ENCODE results near the gene STXBP5. TPM values are rescaled to one million over a fixed set of nuclear protein-coding genes. Genes with fewer than 3 reads are reported as not detected.

STXBP5 gene
- total RNA-seq, 3 donors from 2014 or later (not counting 1 experiment from before 2014, with no cell fraction given): 22.9 to 43.9 (median 35.9) TPM

GRCh38 chr6:147274776-147275175 is 70.6 kb downstream of the STXBP5 start:
- H3K27me3 ChIP-seq (ENCODE audit: control insufficient read depth, insufficient read depth, low read length): no peaks in the 10 kb centered on the region
- no peaks in the 10 kb centered on the region for H3K9me3 ChIP-seq (ENCODE audit: control insufficient read depth, insufficient read depth, low read length)
- H3K9me3 Mint-ChIP-seq: no peaks in the 10 kb centered on the region
- TF ChIP-seq, protein P1, sequence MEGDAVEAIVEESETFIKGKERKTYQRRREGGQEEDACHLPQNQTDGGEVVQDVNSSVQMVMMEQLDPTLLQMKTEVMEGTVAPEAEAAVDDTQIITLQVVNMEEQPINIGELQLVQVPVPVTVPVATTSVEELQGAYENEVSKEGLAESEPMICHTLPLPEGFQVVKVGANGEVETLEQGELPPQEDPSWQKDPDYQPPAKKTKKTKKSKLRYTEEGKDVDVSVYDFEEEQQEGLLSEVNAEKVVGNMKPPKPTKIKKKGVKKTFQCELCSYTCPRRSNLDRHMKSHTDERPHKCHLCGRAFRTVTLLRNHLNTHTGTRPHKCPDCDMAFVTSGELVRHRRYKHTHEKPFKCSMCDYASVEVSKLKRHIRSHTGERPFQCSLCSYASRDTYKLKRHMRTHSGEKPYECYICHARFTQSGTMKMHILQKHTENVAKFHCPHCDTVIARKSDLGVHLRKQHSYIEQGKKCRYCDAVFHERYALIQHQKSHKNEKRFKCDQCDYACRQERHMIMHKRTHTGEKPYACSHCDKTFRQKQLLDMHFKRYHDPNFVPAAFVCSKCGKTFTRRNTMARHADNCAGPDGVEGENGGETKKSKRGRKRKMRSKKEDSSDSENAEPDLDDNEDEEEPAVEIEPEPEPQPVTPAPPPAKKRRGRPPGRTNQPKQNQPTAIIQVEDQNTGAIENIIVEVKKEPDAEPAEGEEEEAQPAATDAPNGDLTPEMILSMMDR (IDR thresholded peaks at IDR 0.05): no peak
- no peak overlapping the region for H3K27ac ChIP-seq (ENCODE audit: low read length)
- no peak overlapping the region for H3K4me3 ChIP-seq (ENCODE audit: low read length)
- H3K4me3 Mint-ChIP-seq: no peak overlapping the region
- ATAC-seq: no peak
- DNase-seq: no peak
- H3K27me3 Mint-ChIP-seq (ENCODE audit: low read depth in 2 of 2): no peaks in the 10 kb centered on the region
- H3K36me3 Mint-ChIP-seq: peaks cover 3% of the 10 kb centered on the region
- peaks cover 20% of the 10 kb centered on the region for H3K36me3 ChIP-seq (ENCODE audit: control insufficient read depth, insufficient read depth, low read length)
- intact Hi-C loops (cut with micrococcal nuclease): no loop called here
- no peaks in the 10 kb centered on the region for H3K4me1 ChIP-seq (ENCODE audit: control insufficient read depth, insufficient read depth, low read length)
- H3K27ac Mint-ChIP-seq: no peak overlapping the region
- H3K4me1 Mint-ChIP-seq: peaks cover 4% of the 10 kb centered on the region in 2 donors

GRCh38 chr6:147278891-147279290 is 74.7 kb downstream of the STXBP5 start:
- Mint-ChIP-seq H3K36me3 (no peaks in the 10 kb centered on the region), H3K4me1 (peaks cover 15 to 19% of the 10 kb centered on the region in 2 donors), H3K4me3 (no peak overlapping the region), H3K27me3 (ENCODE audit: low read depth in 2 of 2) (no peaks in the 10 kb centered on the region), H3K27ac (no peak overlapping the region), H3K9me3 (no peaks in the 10 kb centered on the region)
- 90% methylated on average over 2 of the region's 2 CpGs for WGBS (ENCODE audit: insufficient coverage)
- H3K27ac ChIP-seq (ENCODE audit: low read length): no peak overlapping the region
- no peak for ATAC-seq
- TF ChIP-seq, protein P1 (IDR thresholded peaks at IDR 0.05): no peak
- H3K4me1 ChIP-seq (ENCODE audit: control insufficient read depth, insufficient read depth, low read length): no peaks in the 10 kb centered on the region
- H3K36me3 ChIP-seq (ENCODE audit: control insufficient read depth, insufficient read depth, low read length): peaks cover 30% of the 10 kb centered on the region
- DNase-seq: no peak
- H3K27me3 ChIP-seq (ENCODE audit: control insufficient read depth, insufficient read depth, low read length): no peaks in the 10 kb centered on the region
- intact Hi-C loops (cut with micrococcal nuclease): no loop called here
- H3K4me3 ChIP-seq (ENCODE audit: low read length): no peak overlapping the region
- no peaks in the 10 kb centered on the region for H3K9me3 ChIP-seq (ENCODE audit: control insufficient read depth, insufficient read depth, low read length)

DNA sequence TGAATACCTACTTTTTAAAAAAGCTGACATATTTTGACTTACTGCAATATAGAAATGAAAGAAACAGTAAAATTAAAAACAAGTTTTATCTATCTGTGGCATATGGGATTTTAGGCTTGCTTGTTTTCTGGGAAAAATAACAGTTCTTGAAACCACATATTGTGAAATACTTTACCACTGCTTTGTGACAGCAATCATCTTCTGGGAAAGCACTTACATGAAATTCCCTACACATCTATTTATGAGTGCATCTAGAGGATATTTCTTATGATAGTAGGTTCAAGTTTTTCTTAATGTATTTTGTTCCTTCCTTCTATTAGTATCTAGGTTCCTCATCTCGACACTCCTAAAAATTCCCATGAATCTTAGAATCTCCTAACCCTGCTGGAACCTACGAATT is 75.2 kb downstream of the STXBP5 start:
- no peak overlapping the region for H3K27ac Mint-ChIP-seq
- H3K36me3 Mint-ChIP-seq: no peaks in the 10 kb centered on the region
- no peak overlapping the region for H3K4me3 Mint-ChIP-seq
- no peaks in the 10 kb centered on the region for H3K27me3 ChIP-seq (ENCODE audit: control insufficient read depth, insufficient read depth, low read length)
- WGBS (ENCODE audit: insufficient coverage): no CpG with 5 or more reads among the region's 2 CpGs
- H3K27me3 Mint-ChIP-seq (ENCODE audit: low read depth in 2 of 2): no peaks in the 10 kb centered on the region
- no peaks in the 10 kb centered on the region for H3K9me3 ChIP-seq (ENCODE audit: control insufficient read depth, insufficient read depth, low read length)
- H3K4me1 Mint-ChIP-seq: peaks cover 18 to 21% of the 10 kb centered on the region in 2 donors
- no peak overlapping the region for H3K27ac ChIP-seq (ENCODE audit: low read length)
- H3K4me1 ChIP-seq (ENCODE audit: control insufficient read depth, insufficient read depth, low read length): no peaks in the 10 kb centered on the region
- H3K36me3 ChIP-seq (ENCODE audit: control insufficient read depth, insufficient read depth, low read length): peaks cover 30% of the 10 kb centered on the region
- DNase-seq (no peak), ATAC-seq (no peak)
- TF ChIP-seq, protein P1 (IDR thresholded peaks at IDR 0.05): no peak
- intact Hi-C loops (cut with micrococcal nuclease): no loop called here
- H3K9me3 Mint-ChIP-seq: no peaks in the 10 kb centered on the region
- no peak overlapping the region for H3K4me3 ChIP-seq (ENCODE audit: low read length)

GRCh38 chr6:147281895-147282565 is 77.8 kb downstream of the STXBP5 start:
- H3K36me3 ChIP-seq (ENCODE audit: control insufficient read depth, insufficient read depth, low read length): peaks cover 28% of the 10 kb centered on the region
- no CpG with 5 or more reads among the region's 2 CpGs for WGBS (ENCODE audit: insufficient coverage)
- no peak overlapping the region for H3K4me3 ChIP-seq (ENCODE audit: low read length)
- DNase-seq (no peak), ATAC-seq (no peak)
- H3K9me3 ChIP-seq (ENCODE audit: control insufficient read depth, insufficient read depth, low read length): no peaks in the 10 kb centered on the region
- no peak overlapping the region for H3K27ac ChIP-seq (ENCODE audit: low read length)
- TF ChIP-seq, protein P1 (IDR thresholded peaks at IDR 0.05): no peak
- intact Hi-C loops (cut with micrococcal nuclease): no loop called here
- Mint-ChIP-seq H3K9me3 (no peaks in the 10 kb centered on the region), H3K36me3 (no peaks in the 10 kb centered on the region), H3K4me1 (peaks cover 28 to 32% of the 10 kb centered on the region in 2 donors), H3K27me3 (ENCODE audit: low read depth in 2 of 2) (no peaks in the 10 kb centered on the region), H3K4me3 (no peak overlapping the region), H3K27ac (peak overlapping the region; percentile 42 to 54)
- no peaks in the 10 kb centered on the region for H3K4me1 ChIP-seq (ENCODE audit: control insufficient read depth, insufficient read depth, low read length)
- no peaks in the 10 kb centered on the region for H3K27me3 ChIP-seq (ENCODE audit: control insufficient read depth, insufficient read depth, low read length)
